Measurements from ENCODE around the gene L3MBTL1.
"Not testable (repeated sequence)": the region's sequence is repeated elsewhere in the genome, so short reads cannot be mapped to it uniquely, and the experiment has no call there.

The L3MBTL1 gene

GRCh38 chr20:43584448-43585136 is 77.1 kb downstream of the L3MBTL1 start:
- DNase-seq, result no peak

GRCh38 chr20:43586641-43587040 is 79.1 kb downstream of the L3MBTL1 start:
- DNase-seq, result peak in 2 of 56 donors; percentile 2 to 5

GRCh38 chr20:43588526-43588925 is 81.0 kb downstream of the L3MBTL1 start:
- not testable (repeated sequence) for DNase-seq

GRCh38 chr20:43590036-43590391 is 82.5 kb downstream of the L3MBTL1 start:
- DNase-seq, result peak in 17 of 56 donors; percentile 16 to 67 (median 42)

GRCh38 chr20:43590392-43591303 is 83.2 kb downstream of the L3MBTL1 start, which contains the start of gene IFT52:
Gene IFT52 (plus strand): TSS chr20:43590937. CDS start chr20:43594699, 3,762 bp downstream.
- peak; percentile 39 to 95 (median 91) for DNase-seq
